ENCODE data around the gene MILR1. TPM values are rescaled to one million over a fixed set of nuclear protein-coding genes. Genes with fewer than 3 reads are reported as not detected.
A peak's percentile ranks its signal among the peaks of the same experiment; 100 is the strongest.

MILR1 gene
- total RNA-seq, 2 donors from 2014 or later, result 0.80 TPM; not detected in 1

- WGBS, 2 experiments (ENCODE audit: insufficient coverage in 1 of 2, insufficient read length in 1 of 2), result 0 to 1% methylated on average over 30 to 75 of the region's 76 CpGs
- H3K4me3 Mint-ChIP-seq, result peak overlapping the region; percentile 100
- Histone ChIP-seq H3K4me3 (ENCODE audit: low read length) (peak overlapping the region; percentile 100), H3K27me3 (ENCODE audit: control insufficient read depth, insufficient read depth, low read length, poor library complexity, severe bottlenecking) (no peaks in the 10 kb centered on the region), H3K9me3 (ENCODE audit: control insufficient read depth, low read length) (no peaks in the 10 kb centered on the region), H3K27ac (ENCODE audit: low read depth, low read length) (peak overlapping the region; percentile 99), H3K36me3 (ENCODE audit: control insufficient read depth, insufficient read depth, low read length) (peaks cover 65% of the 10 kb centered on the region), H3K9ac (ENCODE audit: extremely low read depth, low read length, poor library complexity, severe bottlenecking) (peak overlapping the region; percentile 100), H3K4me1 (ENCODE audit: control insufficient read depth, insufficient read depth, low read length) (peaks cover 11% of the 10 kb centered on the region)
- DNase-seq, result peak; percentile 89
- no peak for TF ChIP-seq CTCF (conservative IDR thresholded peaks at IDR 0.05)
- peak overlapping the region; percentile 100 for H3K27ac Mint-ChIP-seq
- peaks cover 45% of the 10 kb centered on the region for H3K4me1 Mint-ChIP-seq
- peaks cover 71% of the 10 kb centered on the region for H3K36me3 Mint-ChIP-seq (ENCODE audit: low read depth)
- H3K27me3 Mint-ChIP-seq (ENCODE audit: insufficient read depth), result no peaks in the 10 kb centered on the region
- H3K9me3 Mint-ChIP-seq, result no peaks in the 10 kb centered on the region
Measured at GRCh38 chr17:64505340-64506200, 56.7 kb downstream of the MILR1 start.

- WGBS, 2 experiments (ENCODE audit: insufficient coverage in 1 of 2, insufficient read length in 1 of 2), result 0% methylated on average over 23 to 31 of the region's 31 CpGs
- Histone ChIP-seq H3K27ac (ENCODE audit: low read depth, low read length) (peak within 1 kb of the TSS; percentile 99), H3K9me3 (ENCODE audit: control insufficient read depth, low read length) (no peaks in the 10 kb centered on the region), H3K36me3 (ENCODE audit: control insufficient read depth, insufficient read depth, low read length) (peaks cover 65% of the 10 kb centered on the region), H3K4me3 (ENCODE audit: low read length) (peak within 1 kb of the TSS; percentile 100), H3K9ac (ENCODE audit: extremely low read depth, low read length, poor library complexity, severe bottlenecking) (peak within 1 kb of the TSS; percentile 100), H3K27me3 (ENCODE audit: control insufficient read depth, insufficient read depth, low read length, poor library complexity, severe bottlenecking) (no peaks in the 10 kb centered on the region), H3K4me1 (ENCODE audit: control insufficient read depth, insufficient read depth, low read length) (peaks cover 11% of the 10 kb centered on the region)
- Mint-ChIP-seq H3K27me3 (ENCODE audit: insufficient read depth) (no peaks in the 10 kb centered on the region), H3K4me1 (peaks cover 38% of the 10 kb centered on the region), H3K27ac (peak within 1 kb of the TSS; percentile 100), H3K9me3 (peaks cover 3% of the 10 kb centered on the region), H3K36me3 (ENCODE audit: low read depth) (peaks cover 71% of the 10 kb centered on the region), H3K4me3 (peak within 1 kb of the TSS; percentile 100)
- no peak for TF ChIP-seq CTCF (conservative IDR thresholded peaks at IDR 0.05)
- peak; percentile 100 for DNase-seq
Measured at GRCh38 chr17:64506201-64506575, 57.3 kb downstream of the MILR1 start, which contains the start of gene DDX5. DDX5 (minus strand) TSS chr17:64506289; CDS start chr17:64506119, 170 bp downstream.

GRCh38 chr17:64506576-64507412 is 57.9 kb downstream of the MILR1 start, which contains the start of gene CEP95:
CEP95 (plus strand) TSS chr17:64506977; CDS start chr17:64507098, 121 bp downstream.
- Histone ChIP-seq H3K9me3 (ENCODE audit: control insufficient read depth, low read length) (no peaks in the 10 kb centered on the region), H3K36me3 (ENCODE audit: control insufficient read depth, insufficient read depth, low read length) (peaks cover 65% of the 10 kb centered on the region), H3K4me1 (ENCODE audit: control insufficient read depth, insufficient read depth, low read length) (peaks cover 6% of the 10 kb centered on the region), H3K4me3 (ENCODE audit: low read length) (peak within 1 kb of the TSS; percentile 100), H3K27ac (ENCODE audit: low read depth, low read length) (peak within 1 kb of the TSS; percentile 99), H3K27me3 (ENCODE audit: control insufficient read depth, insufficient read depth, low read length, poor library complexity, severe bottlenecking) (no peaks in the 10 kb centered on the region), H3K9ac (ENCODE audit: extremely low read depth, low read length, poor library complexity, severe bottlenecking) (peak within 1 kb of the TSS; percentile 100)
- DNase-seq, result no peak
- Mint-ChIP-seq H3K4me1 (peaks cover 32% of the 10 kb centered on the region), H3K27ac (peak within 1 kb of the TSS; percentile 100), H3K4me3 (peak within 1 kb of the TSS; percentile 100), H3K36me3 (ENCODE audit: low read depth) (peaks cover 71% of the 10 kb centered on the region), H3K27me3 (ENCODE audit: insufficient read depth) (no peaks in the 10 kb centered on the region), H3K9me3 (peaks cover 3% of the 10 kb centered on the region)
- no peak for TF ChIP-seq CTCF (conservative IDR thresholded peaks at IDR 0.05)
- 0% methylated on average over 49 to 77 of the region's 77 CpGs for WGBS, 2 experiments (ENCODE audit: insufficient coverage in 1 of 2, insufficient read length in 1 of 2)
